Activated B cell treated with CpG ODN at 0.5 μM for 24 hours (primary cell): ENCODE results near the gene PARM1. TPM values are rescaled to one million over a fixed set of nuclear protein-coding genes. Genes with fewer than 3 reads are reported as not detected.
A peak's percentile ranks its signal among the peaks of the same experiment; 100 is the strongest.

Source experiments
- ATAC-seq: fragments of 200-7000 bp; cut with Tn5 transposase; one replicate; pipeline ENCODE4 v1.10.0; 2021; ENCODE audit warnings: low read depth, mild to moderate bottlenecking, moderate library complexity
- CTCF ChIA-PET: fragments of 350-600 bp; sonication (Branson Sonifier 250); formaldehyde crosslinking; loops from one replicate; lab custom pipeline; 2021; ENCODE audit warnings: antibody characterized with exemption; lab: Charles Lee
- POLR2A ChIA-PET: fragments of 350-600 bp; sonication (Branson Sonifier 250); formaldehyde crosslinking; loops from one replicate; lab custom pipeline; 2021; ENCODE audit warnings: antibody characterized with exemption; lab: Charles Lee
- DNase-seq: peaks from one replicate; pipeline ENCODE4 v3.0.0; 2022
- H3K27ac Mint-ChIP-seq: one replicate; pipeline ENCODE4 v1.8.0; 2020; ENCODE audit warnings: mixed read lengths
- H3K27me3 Mint-ChIP-seq: one replicate; pipeline ENCODE4 v1.8.0; 2021; ENCODE audit warnings: mixed read lengths
- H3K36me3 Mint-ChIP-seq: one replicate; pipeline ENCODE4 v1.8.0; 2021; ENCODE audit warnings: low read depth, mixed read lengths
- H3K4me1 Mint-ChIP-seq: one replicate; pipeline ENCODE4 v1.8.0; 2021; ENCODE audit warnings: mixed read lengths
- H3K4me3 Mint-ChIP-seq: one replicate; pipeline ENCODE4 v1.8.0; 2020; ENCODE audit warnings: mild to moderate bottlenecking, mixed read lengths
- H3K9me3 Mint-ChIP-seq: one replicate; pipeline ENCODE4 v1.8.0; 2020; ENCODE audit warnings: mixed read lengths
- intact Hi-C: fragments of 100-400 bp; cut with micrococcal nuclease; formaldehyde crosslinking; loops from one replicate; pipeline ENCODE4 v1.15.1; 2024
- total RNA-seq: library from RNA; stranded (reverse); gene quantifications from 2 replicates; pipeline ENCODE4 v1.2.3, GENCODE V29; 2022
- TF ChIP-seq, protein P1 (sequence below): fragments of 200-600 bp; IDR thresholded peaks from one replicate; pipeline ENCODE4 v1.8.0; 2022; ENCODE audit warnings: antibody characterized with exemption, mild to moderate bottlenecking

PARM1 gene
- total RNA-seq, 1 donor from 2014 or later = 6.5 TPM

DNA sequence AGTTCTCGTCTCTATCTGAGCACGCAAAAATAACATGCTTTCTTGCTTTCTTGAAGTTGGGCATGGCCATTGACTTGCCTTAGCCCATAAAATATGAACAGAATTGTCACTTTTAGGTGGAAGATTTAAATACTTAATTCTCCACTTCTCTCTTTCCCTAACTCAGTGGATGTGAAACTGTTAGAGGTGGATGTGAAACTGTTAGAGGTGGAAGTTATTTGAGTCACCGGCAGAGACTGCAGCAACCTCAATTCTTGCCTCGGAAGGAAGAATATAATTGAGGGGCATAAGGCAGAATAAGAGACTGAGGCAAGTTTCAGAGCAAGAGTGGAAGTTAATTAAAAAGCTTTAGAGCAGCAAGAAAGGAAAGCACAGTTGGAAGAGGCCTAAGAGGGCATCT is 2.8 kb upstream of the PARM1 start:
- no peak overlapping the region for H3K27ac Mint-ChIP-seq
- ChIA-PET POLR2A (interaction anchor here (0.6 kb wide), 1 partner anchor 10 kb away, joined by 3 read pairs; no protein-coding TSS in a partner anchor), CTCF (interaction anchor here (0.8 to 3.6 kb wide), 2 partner anchors 188 to 360 kb away, joined by 3 to 17 read pairs; no protein-coding TSS in a partner anchor)
- no peak overlapping the region for H3K4me3 Mint-ChIP-seq
- intact Hi-C loops = loop anchor here (1.0 to 10.0 kb wide), 5 partner anchors 10 to 792 kb away; partner anchors contain the start of gene USO1
- ATAC-seq = peak; percentile 32
- peaks cover 37% of the 10 kb centered on the region for H3K4me1 Mint-ChIP-seq
- TF ChIP-seq, protein P1, sequence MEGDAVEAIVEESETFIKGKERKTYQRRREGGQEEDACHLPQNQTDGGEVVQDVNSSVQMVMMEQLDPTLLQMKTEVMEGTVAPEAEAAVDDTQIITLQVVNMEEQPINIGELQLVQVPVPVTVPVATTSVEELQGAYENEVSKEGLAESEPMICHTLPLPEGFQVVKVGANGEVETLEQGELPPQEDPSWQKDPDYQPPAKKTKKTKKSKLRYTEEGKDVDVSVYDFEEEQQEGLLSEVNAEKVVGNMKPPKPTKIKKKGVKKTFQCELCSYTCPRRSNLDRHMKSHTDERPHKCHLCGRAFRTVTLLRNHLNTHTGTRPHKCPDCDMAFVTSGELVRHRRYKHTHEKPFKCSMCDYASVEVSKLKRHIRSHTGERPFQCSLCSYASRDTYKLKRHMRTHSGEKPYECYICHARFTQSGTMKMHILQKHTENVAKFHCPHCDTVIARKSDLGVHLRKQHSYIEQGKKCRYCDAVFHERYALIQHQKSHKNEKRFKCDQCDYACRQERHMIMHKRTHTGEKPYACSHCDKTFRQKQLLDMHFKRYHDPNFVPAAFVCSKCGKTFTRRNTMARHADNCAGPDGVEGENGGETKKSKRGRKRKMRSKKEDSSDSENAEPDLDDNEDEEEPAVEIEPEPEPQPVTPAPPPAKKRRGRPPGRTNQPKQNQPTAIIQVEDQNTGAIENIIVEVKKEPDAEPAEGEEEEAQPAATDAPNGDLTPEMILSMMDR = no peak
- DNase-seq = no peak
- peaks cover 7% of the 10 kb centered on the region for H3K27me3 Mint-ChIP-seq
- H3K36me3 Mint-ChIP-seq = peaks cover 6% of the 10 kb centered on the region
- H3K9me3 Mint-ChIP-seq = no peaks in the 10 kb centered on the region

DNA sequence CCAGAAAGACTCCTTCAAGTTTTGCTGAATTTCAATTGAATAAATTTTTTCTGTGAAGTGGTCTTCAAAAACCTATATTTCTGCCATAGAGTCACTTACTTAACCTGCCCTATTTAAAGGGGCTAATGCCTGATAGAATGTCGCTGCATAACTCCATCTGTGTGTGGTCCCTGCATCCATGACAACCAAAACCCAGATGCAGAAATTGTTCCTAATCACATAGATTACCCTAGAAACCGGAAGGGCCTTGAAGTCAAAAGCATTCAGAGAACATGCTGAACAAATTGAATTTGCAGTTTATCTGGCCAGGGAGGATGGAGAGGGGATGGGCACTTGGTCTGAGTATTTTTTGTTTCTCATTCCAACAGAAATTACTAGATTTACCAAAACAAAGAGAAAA is 1.5 kb upstream of the PARM1 start:
- Mint-ChIP-seq H3K27ac (peak overlapping the region; percentile 14), H3K4me3 (no peak overlapping the region), H3K4me1 (peaks cover 37% of the 10 kb centered on the region), H3K36me3 (peaks cover 6% of the 10 kb centered on the region), H3K9me3 (no peaks in the 10 kb centered on the region), H3K27me3 (peaks cover 7% of the 10 kb centered on the region)
- no peak for ATAC-seq
- intact Hi-C loops = loop anchor here (5.0 to 10.0 kb wide), 4 partner anchors 171 to 791 kb away; partner anchors contain the start of gene USO1
- TF ChIP-seq, protein P1 = no peak
- no peak for DNase-seq
- POLR2A ChIA-PET = no interaction called here
- CTCF ChIA-PET = interaction anchor here (0.5 to 3.6 kb wide), 5 partner anchors 12 to 554 kb away, joined by 4 to 19 read pairs (median 14); no protein-coding TSS in a partner anchor

DNA sequence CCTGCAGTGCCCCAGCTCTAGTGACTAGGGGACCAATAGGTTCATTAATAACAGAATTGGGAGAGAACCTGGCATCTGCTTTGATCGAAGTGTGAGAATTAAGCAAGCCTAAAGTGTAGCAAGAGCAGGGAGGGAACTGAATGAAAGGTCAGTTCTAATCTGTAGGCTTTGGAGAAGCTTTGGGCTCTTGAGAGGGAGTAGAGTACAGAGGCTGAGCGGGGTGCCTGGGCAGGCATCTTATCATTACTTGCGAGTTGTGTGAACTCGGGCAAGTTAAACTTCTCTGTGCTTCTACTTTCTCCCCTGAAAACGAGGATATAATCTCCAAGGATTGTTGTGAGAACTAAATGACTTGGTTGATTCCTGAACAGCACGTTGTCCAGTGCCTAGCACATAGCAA is 906 bp upstream of the PARM1 start:
- intact Hi-C loops = loop anchor here (1.0 to 10.0 kb wide), 8 partner anchors 170 to 790 kb away; partner anchors contain the start of genes RCHY1, THAP6 and USO1
- no peak for DNase-seq
- H3K9me3 Mint-ChIP-seq = no peaks in the 10 kb centered on the region
- CTCF ChIA-PET = interaction anchor here (0.5 to 3.6 kb wide), 9 partner anchors 11 to 555 kb away, joined by 3 to 19 read pairs (median 6); no protein-coding TSS in a partner anchor
- no peak overlapping the region for H3K27ac Mint-ChIP-seq
- peaks cover 7% of the 10 kb centered on the region for H3K27me3 Mint-ChIP-seq
- no peak for ATAC-seq
- peaks cover 39% of the 10 kb centered on the region for H3K4me1 Mint-ChIP-seq
- POLR2A ChIA-PET = no interaction called here
- H3K4me3 Mint-ChIP-seq = no peak overlapping the region
- TF ChIP-seq, protein P1 = no peak
- H3K36me3 Mint-ChIP-seq = peaks cover 6% of the 10 kb centered on the region

DNA sequence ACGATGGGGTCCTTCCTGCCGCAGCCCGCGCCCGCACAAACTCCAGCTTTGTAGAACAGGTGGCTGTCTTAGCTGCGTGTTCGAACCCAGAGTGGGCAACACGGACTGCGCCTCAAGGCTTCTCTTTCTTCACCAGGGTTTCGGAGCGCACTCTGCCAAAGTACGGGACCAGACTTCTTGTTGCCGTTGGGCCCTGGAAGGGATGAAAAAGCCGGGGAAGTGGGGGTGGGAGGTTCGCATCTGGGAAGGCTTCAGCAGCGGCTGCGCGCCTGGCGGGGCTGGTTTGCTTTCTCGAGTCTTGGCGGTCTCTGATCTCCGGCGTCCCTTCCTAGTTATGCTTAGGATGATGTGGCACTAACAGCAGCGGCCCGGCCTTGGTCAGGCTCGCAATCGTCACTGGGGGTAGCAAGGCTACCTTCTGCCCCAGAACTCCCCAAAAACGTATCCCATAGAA is 673 bp downstream of the PARM1 start:
- Mint-ChIP-seq H3K4me1 (peaks cover 40% of the 10 kb centered on the region), H3K9me3 (no peaks in the 10 kb centered on the region), H3K36me3 (peaks cover 6% of the 10 kb centered on the region), H3K27ac (peak overlapping the region; percentile 82), H3K27me3 (peaks cover 7% of the 10 kb centered on the region), H3K4me3 (peak overlapping the region; percentile 91)
- CTCF ChIA-PET = interaction anchor here (0.7 to 3.6 kb wide), 13 partner anchors 11 to 581 kb away, joined by 3 to 19 read pairs (median 4); partner anchors contain the start of genes RCHY1 and THAP6
- intact Hi-C loops = loop anchor here (1.0 to 10.0 kb wide), 7 partner anchors 59 to 789 kb away; partner anchors contain the start of genes RCHY1, THAP6 and USO1
- POLR2A ChIA-PET = interaction anchor here (0.8 to 1.5 kb wide), 6 partner anchors 13 to 581 kb away, joined by 3 to 7 read pairs (median 4); partner anchors contain the start of genes RCHY1 and THAP6
- DNase-seq = no peak
- no peak for ATAC-seq
- TF ChIP-seq, protein P1 = no peak
